ENCODE measurements around the gene MAP3K6.
A peak's percentile ranks its signal among the peaks of the same experiment; 100 is the strongest.

MAP3K6 gene

DNA sequence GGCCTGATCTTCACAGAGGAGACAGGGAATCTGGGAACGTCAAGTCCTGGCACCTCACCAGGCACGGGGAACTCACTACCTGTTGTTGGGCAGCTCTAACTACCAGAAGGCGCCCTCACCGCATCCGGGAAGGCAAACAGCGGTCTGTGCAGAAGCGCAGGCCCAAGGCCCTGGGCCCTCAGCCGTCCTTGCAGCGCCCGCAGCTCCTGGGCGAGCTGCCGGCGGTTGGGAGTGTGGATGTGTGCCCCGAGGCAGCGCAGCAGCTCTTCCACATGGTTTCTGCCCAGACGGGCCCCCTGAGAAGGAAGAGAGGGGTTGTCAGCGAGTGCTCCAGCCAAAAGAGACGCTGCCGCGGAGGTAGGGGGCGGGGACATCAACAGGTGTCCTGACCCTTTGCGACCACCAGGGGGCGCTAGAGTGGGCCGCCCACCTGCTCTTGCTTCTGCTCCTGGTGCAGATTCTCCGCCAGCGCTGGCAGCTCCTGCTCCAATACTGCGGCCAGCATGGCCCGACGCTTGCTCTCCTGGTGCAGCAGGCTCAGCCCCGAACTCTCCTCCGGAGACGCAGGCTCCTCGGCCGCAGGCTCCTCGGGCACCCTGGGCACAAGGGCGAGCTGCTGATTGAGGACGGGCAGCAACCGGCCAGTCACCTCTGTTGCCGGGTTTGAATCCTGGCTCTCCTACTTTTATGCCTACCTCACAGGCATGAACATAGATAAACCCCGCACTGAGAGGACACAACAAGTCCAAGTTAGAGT lies 9.3 kb downstream of the MAP3K6 start:
- DNase-seq (ENCODE audit: low spot score): peak; percentile 77
- TF ChIP-seq, protein P1, sequence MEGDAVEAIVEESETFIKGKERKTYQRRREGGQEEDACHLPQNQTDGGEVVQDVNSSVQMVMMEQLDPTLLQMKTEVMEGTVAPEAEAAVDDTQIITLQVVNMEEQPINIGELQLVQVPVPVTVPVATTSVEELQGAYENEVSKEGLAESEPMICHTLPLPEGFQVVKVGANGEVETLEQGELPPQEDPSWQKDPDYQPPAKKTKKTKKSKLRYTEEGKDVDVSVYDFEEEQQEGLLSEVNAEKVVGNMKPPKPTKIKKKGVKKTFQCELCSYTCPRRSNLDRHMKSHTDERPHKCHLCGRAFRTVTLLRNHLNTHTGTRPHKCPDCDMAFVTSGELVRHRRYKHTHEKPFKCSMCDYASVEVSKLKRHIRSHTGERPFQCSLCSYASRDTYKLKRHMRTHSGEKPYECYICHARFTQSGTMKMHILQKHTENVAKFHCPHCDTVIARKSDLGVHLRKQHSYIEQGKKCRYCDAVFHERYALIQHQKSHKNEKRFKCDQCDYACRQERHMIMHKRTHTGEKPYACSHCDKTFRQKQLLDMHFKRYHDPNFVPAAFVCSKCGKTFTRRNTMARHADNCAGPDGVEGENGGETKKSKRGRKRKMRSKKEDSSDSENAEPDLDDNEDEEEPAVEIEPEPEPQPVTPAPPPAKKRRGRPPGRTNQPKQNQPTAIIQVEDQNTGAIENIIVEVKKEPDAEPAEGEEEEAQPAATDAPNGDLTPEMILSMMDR (conservative IDR thresholded peaks at IDR 0.05; ENCODE audit: low read depth): peak; percentile 92
- H3K27ac ChIP-seq: peak overlapping the region; percentile 98
- ChIA-PET CTCF (interaction anchor here (0.5 to 4.9 kb wide), 20 partner anchors 8 to 781 kb away, joined by 3 to 21 read pairs (median 4); no protein-coding TSS in a partner anchor), POLR2A (ENCODE audit: low non-redundant PET) (interaction anchor here (1.7 kb wide), 1 partner anchor 9 kb away, joined by 5 read pairs; the partner anchor contains the start of gene MAP3K6)

DNA sequence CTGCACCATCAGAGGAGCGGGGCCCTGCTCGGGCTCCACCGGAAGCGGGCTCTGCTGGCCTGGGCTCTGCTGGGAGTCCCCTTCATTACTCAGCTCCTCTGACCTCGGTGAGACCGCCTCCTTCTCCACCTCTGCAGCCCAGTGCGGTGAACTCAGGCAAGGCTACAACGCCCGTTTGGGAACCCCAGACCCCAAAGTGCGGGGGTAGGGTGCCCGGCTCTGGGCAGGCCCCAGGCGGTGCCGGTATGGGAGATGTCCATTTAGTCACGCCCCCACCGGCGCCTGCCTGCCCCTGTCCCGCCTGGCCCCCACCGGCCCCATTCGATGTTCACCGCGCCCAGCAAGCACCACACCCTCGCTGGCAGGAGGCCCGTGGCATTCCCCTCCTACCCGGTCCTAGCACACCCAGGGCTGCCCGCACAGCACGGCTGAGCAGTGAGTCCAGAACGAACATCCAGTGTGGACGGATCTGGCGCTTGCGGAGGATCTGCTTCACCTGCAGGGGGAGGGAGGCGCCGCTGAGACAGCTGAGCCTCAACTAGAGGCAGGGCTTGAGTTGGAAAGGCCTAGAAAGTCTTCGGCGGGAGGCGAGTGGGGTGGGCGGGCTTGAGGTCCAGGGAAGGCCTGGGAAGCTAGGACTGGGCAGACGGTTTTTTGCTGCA lies 10.0 kb downstream of the MAP3K6 start:
- ChIA-PET POLR2A (ENCODE audit: low non-redundant PET) (no interaction called here), CTCF (interaction anchor here (0.5 to 4.9 kb wide), 16 partner anchors 8 to 782 kb away, joined by 3 to 21 read pairs (median 5); no protein-coding TSS in a partner anchor)

DNA sequence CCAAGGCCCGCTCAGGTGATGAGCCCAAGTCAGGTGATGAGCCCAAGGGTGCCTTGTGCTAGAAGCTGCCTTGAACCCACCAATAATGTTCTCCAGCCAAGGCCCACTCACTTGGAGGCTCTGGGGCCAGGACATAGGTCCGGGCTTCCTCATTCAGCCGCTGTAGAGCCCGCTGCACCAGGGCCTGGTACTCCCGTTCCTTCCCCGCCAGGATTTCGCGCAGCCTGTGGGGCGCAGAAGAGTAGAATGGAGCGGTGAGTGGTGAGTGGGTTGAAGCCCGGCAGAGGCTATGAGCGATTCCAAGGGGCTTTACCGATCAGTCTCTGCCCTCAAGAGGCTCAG lies 10.5 kb downstream of the MAP3K6 start:
- no peak for DNase-seq (ENCODE audit: low spot score)
- ChIA-PET POLR2A (ENCODE audit: low non-redundant PET) (no interaction called here), CTCF (interaction anchor here (0.6 to 4.9 kb wide), 2 partner anchors 56 to 252 kb away, joined by 6 to 21 read pairs; no protein-coding TSS in a partner anchor)
- TF ChIP-seq, protein P1 (conservative IDR thresholded peaks at IDR 0.05; ENCODE audit: low read depth): no peak
- H3K27ac ChIP-seq: peak overlapping the region; percentile 98

More for the DNA sequence above, 10.0 kb downstream of the MAP3K6 start:
- TF ChIP-seq, protein P1 (conservative IDR thresholded peaks at IDR 0.05; ENCODE audit: low read depth): no peak
- peak overlapping the region; percentile 98 for H3K27ac ChIP-seq
- no peak for DNase-seq (ENCODE audit: low spot score)

DNA sequence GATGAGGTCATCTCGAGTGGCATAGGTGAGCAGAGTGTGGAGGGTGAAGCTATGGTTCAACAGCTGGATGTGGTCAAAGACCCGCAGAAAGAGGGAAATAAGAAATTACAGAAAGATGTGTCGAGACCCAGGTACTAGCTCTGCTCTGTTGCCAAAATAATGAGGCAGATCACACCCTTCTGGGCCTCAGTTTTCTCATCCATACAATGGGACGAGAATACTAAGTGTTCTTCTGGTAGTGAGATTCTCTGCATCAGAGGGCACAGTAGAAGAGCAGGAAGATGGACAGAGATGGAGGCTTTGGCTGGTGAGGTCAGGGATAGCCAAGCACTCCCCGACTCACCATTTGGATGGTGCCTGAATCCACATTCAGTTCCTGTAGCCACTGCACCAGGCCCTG lies 11.1 kb downstream of the MAP3K6 start:
- ChIA-PET CTCF (interaction anchor here (0.6 to 4.9 kb wide), 2 partner anchors 56 to 161 kb away, joined by 3 to 21 read pairs; no protein-coding TSS in a partner anchor), POLR2A (ENCODE audit: low non-redundant PET) (no interaction called here)
- no peak for DNase-seq (ENCODE audit: low spot score)
- TF ChIP-seq, protein P1 (conservative IDR thresholded peaks at IDR 0.05; ENCODE audit: low read depth): no peak
- peak overlapping the region; percentile 98 for H3K27ac ChIP-seq

DNA sequence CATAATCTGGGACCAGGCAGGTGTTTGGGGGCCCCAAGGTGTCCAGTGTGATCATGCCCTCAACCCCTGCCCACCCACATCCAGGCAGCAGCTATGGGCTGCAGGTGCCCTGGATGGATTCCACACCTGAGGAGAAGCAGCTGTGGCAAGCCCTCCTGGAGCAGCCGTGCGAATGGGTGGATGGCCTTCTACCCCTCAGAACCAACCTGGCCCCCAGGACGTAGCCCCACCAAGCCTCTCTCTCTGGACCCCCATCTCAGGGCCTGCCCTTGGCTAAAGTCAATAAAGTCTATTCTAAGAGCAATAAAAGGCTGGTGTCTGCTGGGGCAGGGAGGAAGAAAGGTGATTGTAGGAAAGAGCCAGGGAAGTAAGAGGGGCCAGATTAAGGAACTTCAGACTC lies 13.1 kb downstream of the MAP3K6 start:
- POLR2A ChIA-PET (ENCODE audit: low non-redundant PET): no interaction called here
- peak overlapping the region; percentile 98 for H3K27ac ChIP-seq
- TF ChIP-seq, protein P1 (conservative IDR thresholded peaks at IDR 0.05; ENCODE audit: low read depth): no peak
- DNase-seq (ENCODE audit: low spot score): no peak
- CTCF ChIA-PET: interaction anchor here (0.8 kb wide), 1 partner anchor 53 kb away, joined by 3 read pairs; no protein-coding TSS in a partner anchor

DNA sequence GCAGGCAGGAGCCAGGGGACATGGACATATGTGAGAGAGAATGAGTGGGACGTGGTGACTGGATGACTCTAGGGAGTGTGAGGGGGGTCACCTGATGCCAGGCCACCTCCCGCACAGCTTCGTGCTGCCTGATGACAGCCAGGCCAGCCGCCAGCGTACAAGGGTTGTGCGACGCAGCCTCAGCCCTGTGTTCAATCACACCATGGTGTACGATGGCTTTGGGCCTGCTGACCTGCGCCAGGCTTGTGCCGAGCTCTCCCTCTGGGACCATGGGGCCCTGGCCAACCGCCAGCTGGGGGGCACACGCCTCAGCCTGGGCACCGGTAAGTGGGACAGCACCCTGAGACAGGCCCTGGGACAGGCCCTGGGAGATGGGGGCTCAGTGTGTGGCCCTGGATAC lies 13.6 kb downstream of the MAP3K6 start:
- ChIA-PET CTCF (interaction anchor here (0.6 to 0.8 kb wide), 3 partner anchors 13 to 912 kb away, joined by 3 read pairs; no protein-coding TSS in a partner anchor), POLR2A (ENCODE audit: low non-redundant PET) (no interaction called here)
- peak overlapping the region; percentile 98 for H3K27ac ChIP-seq
- no peak for DNase-seq (ENCODE audit: low spot score)
- TF ChIP-seq, protein P1 (conservative IDR thresholded peaks at IDR 0.05; ENCODE audit: low read depth): no peak

Measured in RWPE1 (cell line).